ENCODE results near the gene APOL1. TPM values are rescaled to one million over a fixed set of nuclear protein-coding genes. Genes with fewer than 3 reads are reported as not detected.

The APOL1 gene
- total and polyA plus RNA-seq, 4 donors, result 7.7 to 129 (median 59.5) TPM

DNA sequence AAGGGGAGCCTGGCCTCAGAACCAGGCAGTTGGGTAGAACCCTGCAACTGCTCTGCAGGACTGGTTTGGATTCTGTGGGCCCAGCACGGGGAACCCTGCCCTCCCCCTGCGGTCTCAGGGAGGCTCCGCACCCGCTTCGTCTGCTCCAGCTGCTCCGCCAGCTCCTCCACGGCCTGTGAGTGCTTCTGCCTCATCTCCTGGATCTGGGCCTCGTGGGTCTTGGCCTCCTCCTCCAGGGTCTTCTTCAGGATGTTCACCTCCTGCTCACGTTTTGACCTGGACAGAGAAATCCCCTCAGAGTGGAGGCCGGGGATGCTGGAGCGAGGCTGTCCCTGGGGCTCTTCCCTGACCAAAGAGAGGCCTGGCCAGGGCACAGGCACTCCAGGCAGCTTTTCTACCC is 41.9 kb downstream of the APOL1 start (continued):
- TF ChIP-seq, protein P1, sequence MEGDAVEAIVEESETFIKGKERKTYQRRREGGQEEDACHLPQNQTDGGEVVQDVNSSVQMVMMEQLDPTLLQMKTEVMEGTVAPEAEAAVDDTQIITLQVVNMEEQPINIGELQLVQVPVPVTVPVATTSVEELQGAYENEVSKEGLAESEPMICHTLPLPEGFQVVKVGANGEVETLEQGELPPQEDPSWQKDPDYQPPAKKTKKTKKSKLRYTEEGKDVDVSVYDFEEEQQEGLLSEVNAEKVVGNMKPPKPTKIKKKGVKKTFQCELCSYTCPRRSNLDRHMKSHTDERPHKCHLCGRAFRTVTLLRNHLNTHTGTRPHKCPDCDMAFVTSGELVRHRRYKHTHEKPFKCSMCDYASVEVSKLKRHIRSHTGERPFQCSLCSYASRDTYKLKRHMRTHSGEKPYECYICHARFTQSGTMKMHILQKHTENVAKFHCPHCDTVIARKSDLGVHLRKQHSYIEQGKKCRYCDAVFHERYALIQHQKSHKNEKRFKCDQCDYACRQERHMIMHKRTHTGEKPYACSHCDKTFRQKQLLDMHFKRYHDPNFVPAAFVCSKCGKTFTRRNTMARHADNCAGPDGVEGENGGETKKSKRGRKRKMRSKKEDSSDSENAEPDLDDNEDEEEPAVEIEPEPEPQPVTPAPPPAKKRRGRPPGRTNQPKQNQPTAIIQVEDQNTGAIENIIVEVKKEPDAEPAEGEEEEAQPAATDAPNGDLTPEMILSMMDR (IDR thresholded peaks at IDR 0.05; ENCODE audit: low read depth, low read length, missing input control), result no peak
- TF ChIP-seq TAF1 (conservative IDR thresholded peaks at IDR 0.05), result no peak

DNA sequence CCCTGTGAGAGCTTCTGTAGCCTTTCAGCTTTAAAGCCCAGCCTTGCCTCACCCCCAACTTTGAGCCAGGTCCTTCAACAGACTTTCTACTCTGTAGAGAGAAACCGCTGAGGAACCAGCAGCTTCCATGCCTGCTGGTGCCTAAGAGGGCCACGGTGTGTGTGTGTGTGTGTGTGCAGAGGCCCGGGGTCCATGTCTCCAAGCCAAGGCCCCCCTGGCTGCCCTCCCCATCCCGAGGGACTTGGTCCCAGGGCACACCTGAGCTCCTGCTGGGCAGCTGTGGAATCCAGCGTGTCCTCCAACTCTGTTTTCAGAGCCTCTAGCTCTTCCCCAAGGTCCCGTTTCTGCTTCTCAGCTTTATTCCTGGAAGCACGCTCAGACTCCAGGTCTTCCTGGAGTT is 42.3 kb downstream of the APOL1 start:
- Histone ChIP-seq H3K36me3 (ENCODE audit: control insufficient read depth in 4 of 4, insufficient read depth in 3 of 4, low read depth in 1 of 4, low read length in 3 of 4) (peaks cover 45 to 85% (median 70%) of the 10 kb centered on the region in 4 donors), H3K27ac (ENCODE audit: low read depth in 1 of 2, low read length in 2 of 2) (no peak overlapping the region), H3K27me3 (ENCODE audit: control insufficient read depth in 4 of 4, insufficient read depth in 4 of 4, low read length in 3 of 4) (no peaks in the 10 kb centered on the region), H3K9me3 (ENCODE audit: control insufficient read depth in 4 of 4, low read length in 3 of 4) (no peaks in the 10 kb centered on the region), H3K9ac (ENCODE audit: low read depth in 1 of 2, low read length in 2 of 2) (no peak overlapping the region), H3K4me1 (ENCODE audit: control insufficient read depth in 4 of 4, insufficient read depth in 4 of 4, low read length in 3 of 4) (peaks cover 0 to 20% (median 17%) of the 10 kb centered on the region in 4 donors), H3K4me3 (ENCODE audit: low read depth in 1 of 3, low read length in 3 of 3) (no peak overlapping the region)
- no peak for DNase-seq (ENCODE audit: low spot score)
- TF ChIP-seq, protein P2, sequence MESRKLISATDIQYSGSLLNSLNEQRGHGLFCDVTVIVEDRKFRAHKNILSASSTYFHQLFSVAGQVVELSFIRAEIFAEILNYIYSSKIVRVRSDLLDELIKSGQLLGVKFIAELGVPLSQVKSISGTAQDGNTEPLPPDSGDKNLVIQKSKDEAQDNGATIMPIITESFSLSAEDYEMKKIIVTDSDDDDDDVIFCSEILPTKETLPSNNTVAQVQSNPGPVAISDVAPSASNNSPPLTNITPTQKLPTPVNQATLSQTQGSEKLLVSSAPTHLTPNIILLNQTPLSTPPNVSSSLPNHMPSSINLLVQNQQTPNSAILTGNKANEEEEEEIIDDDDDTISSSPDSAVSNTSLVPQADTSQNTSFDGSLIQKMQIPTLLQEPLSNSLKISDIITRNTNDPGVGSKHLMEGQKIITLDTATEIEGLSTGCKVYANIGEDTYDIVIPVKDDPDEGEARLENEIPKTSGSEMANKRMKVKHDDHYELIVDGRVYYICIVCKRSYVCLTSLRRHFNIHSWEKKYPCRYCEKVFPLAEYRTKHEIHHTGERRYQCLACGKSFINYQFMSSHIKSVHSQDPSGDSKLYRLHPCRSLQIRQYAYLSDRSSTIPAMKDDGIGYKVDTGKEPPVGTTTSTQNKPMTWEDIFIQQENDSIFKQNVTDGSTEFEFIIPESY (IDR thresholded peaks at IDR 0.05), result no peak
- TF ChIP-seq FOXA2 (IDR thresholded peaks at IDR 0.05) (no peak), YY1 (IDR thresholded peaks at IDR 0.05) (no peak)
- WGBS, result 95% methylated on average over 7 of the region's 7 CpGs

DNA sequence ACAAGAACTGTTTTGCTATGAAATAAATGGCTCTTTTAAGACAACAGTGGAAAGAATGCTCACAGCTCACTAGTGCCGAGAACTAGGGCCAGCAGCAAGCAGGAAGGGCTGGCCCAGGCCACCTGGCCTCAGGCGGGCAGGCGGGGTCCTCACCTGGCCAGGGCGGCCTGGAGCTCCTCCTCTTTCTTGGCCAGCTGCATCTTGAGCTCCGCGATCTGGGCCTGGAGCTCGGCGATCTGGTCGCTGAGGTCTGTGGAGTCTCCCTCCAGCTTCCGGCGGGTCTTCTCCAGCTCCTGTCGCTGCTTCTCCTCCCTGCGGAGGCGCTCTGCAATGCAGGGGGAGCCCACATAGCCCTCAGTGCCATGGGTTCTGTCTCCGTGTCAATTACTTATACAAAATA is 43.8 kb downstream of the APOL1 start:
- Histone ChIP-seq H3K4me3 (ENCODE audit: low read depth in 1 of 3, low read length in 3 of 3) (no peak overlapping the region), H3K9ac (ENCODE audit: low read depth in 1 of 2, low read length in 2 of 2) (no peak overlapping the region), H3K36me3 (ENCODE audit: control insufficient read depth in 4 of 4, insufficient read depth in 3 of 4, low read depth in 1 of 4, low read length in 3 of 4) (peaks cover 51 to 95% (median 80%) of the 10 kb centered on the region in 4 donors), H3K9me3 (ENCODE audit: control insufficient read depth in 4 of 4, low read length in 3 of 4) (no peaks in the 10 kb centered on the region), H3K4me1 (ENCODE audit: control insufficient read depth in 4 of 4, insufficient read depth in 4 of 4, low read length in 3 of 4) (peaks cover 0 to 27% (median 17%) of the 10 kb centered on the region in 4 donors), H3K27ac (ENCODE audit: low read depth in 1 of 2, low read length in 2 of 2) (no peak overlapping the region), H3K27me3 (ENCODE audit: control insufficient read depth in 4 of 4, insufficient read depth in 4 of 4, low read length in 3 of 4) (no peaks in the 10 kb centered on the region)
- no peak for DNase-seq (ENCODE audit: low spot score)
- 96% methylated on average over 15 of the region's 15 CpGs for WGBS
- no peak for TF ChIP-seq HNF4A (conservative IDR thresholded peaks at IDR 0.05)

DNA sequence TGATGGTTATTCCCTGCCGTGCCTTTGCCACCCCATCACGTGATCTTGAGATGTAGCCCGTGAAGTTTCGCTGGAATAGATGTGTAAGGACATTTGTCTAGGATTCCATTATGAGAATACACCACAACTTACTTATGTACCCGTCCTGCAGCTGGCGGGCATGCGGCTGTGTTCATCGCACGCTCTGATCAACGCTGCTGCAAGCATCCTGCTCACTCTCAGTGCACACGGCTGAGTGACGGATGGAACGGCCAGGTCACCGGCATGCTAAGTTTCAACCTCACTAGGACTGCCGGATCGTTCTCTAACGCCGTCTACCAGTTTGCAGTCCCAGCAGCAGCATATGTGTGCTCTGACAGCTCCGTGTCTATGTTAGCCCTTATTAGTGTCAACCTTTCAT is 44.6 kb downstream of the APOL1 start:
- Histone ChIP-seq H3K9me3 (ENCODE audit: control insufficient read depth in 4 of 4, low read length in 3 of 4) (no peaks in the 10 kb centered on the region), H3K27ac (ENCODE audit: low read depth in 1 of 2, low read length in 2 of 2) (no peak overlapping the region), H3K9ac (ENCODE audit: low read depth in 1 of 2, low read length in 2 of 2) (no peak overlapping the region), H3K4me3 (ENCODE audit: low read depth in 1 of 3, low read length in 3 of 3) (no peak overlapping the region), H3K27me3 (ENCODE audit: control insufficient read depth in 4 of 4, insufficient read depth in 4 of 4, low read length in 3 of 4) (no peaks in the 10 kb centered on the region), H3K4me1 (ENCODE audit: control insufficient read depth in 4 of 4, insufficient read depth in 4 of 4, low read length in 3 of 4) (peaks cover 0 to 27% (median 17%) of the 10 kb centered on the region in 4 donors), H3K36me3 (ENCODE audit: control insufficient read depth in 4 of 4, insufficient read depth in 3 of 4, low read depth in 1 of 4, low read length in 3 of 4) (peaks cover 45 to 94% (median 81%) of the 10 kb centered on the region in 4 donors)
- 89% methylated on average over 19 of the region's 19 CpGs for WGBS
- DNase-seq (ENCODE audit: low spot score), result no peak
- no peak for TF ChIP-seq SP1 (IDR thresholded peaks at IDR 0.05)
- TF ChIP-seq FOXA1 (IDR thresholded peaks at IDR 0.05), result no peak
- TF ChIP-seq, protein P1 (IDR thresholded peaks at IDR 0.05; ENCODE audit: low read depth, low read length, missing input control), result no peak
- TF ChIP-seq YY1 (IDR thresholded peaks at IDR 0.05), result no peak
- TF ChIP-seq TAF1 (conservative IDR thresholded peaks at IDR 0.05), result no peak
- TF ChIP-seq EGR1 (IDR thresholded peaks at IDR 0.05; ENCODE audit: low read depth in 2 of 2), result no peak
- TF ChIP-seq RXRA (IDR thresholded peaks at IDR 0.05), result no peak
- no peak for TF ChIP-seq NR2F2 (IDR thresholded peaks at IDR 0.05)
- no peak for TF ChIP-seq RAD21 (IDR thresholded peaks at IDR 0.05)
- no peak for TF ChIP-seq HNF4A (conservative IDR thresholded peaks at IDR 0.05)
- TF ChIP-seq, protein P3, sequence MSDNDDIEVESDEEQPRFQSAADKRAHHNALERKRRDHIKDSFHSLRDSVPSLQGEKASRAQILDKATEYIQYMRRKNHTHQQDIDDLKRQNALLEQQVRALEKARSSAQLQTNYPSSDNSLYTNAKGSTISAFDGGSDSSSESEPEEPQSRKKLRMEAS (IDR thresholded peaks at IDR 0.05), result no peak
- TF ChIP-seq, protein P4, sequence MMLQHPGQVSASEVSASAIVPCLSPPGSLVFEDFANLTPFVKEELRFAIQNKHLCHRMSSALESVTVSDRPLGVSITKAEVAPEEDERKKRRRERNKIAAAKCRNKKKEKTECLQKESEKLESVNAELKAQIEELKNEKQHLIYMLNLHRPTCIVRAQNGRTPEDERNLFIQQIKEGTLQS (IDR thresholded peaks at IDR 0.05), result no peak
- no peak for TF ChIP-seq JUND (IDR thresholded peaks at IDR 0.05)
- TF ChIP-seq HNF4G (IDR thresholded peaks at IDR 0.05), result no peak
- TF ChIP-seq GABPA (IDR thresholded peaks at IDR 0.05 in 1 of 2, conservative IDR thresholded peaks at IDR 0.05 in 1 of 2), result no peak
- TF ChIP-seq, protein P2 (IDR thresholded peaks at IDR 0.05), result no peak
